SH-SY5Y (cell line): ENCODE data around the gene INTS4.

ENCODE experiments used
- GATA2 ChIP-seq: IDR thresholded peaks from 2 replicates; pipeline ENCODE4 v1.6.1; 2011; ENCODE audit warnings: mild to moderate bottlenecking, low read depth, low read length
- GATA3 ChIP-seq: IDR thresholded peaks from 2 replicates; pipeline ENCODE4 v1.6.1; 2011; ENCODE audit warnings: low read depth, mild to moderate bottlenecking, low read length, moderate library complexity

GRCh38 chr11:77993902-77994301 lies 566 bp downstream of the INTS4 start:
- no peak for TF ChIP-seq GATA3
- TF ChIP-seq GATA2 = no peak
